K562 (cell line): ENCODE measurements around the gene ZFP28. TPM values are rescaled to one million over a fixed set of nuclear protein-coding genes. Genes with fewer than 3 reads are reported as not detected.

Experiments
- ATAC-seq: fragments of 200-7000 bp; cut with Tn5 transposase; 3 replicates; pipeline ENCODE4 v1.9.1; 2020; ENCODE audit warnings: moderate library complexity
- BruUV-seq: library from RNA; stranded (reverse); fragments of 400-500 nt; replicated peaks from 2 replicates; lab custom pipeline; 2021; lab: Mats Ljungman, UMichigan
- CTCF ChIA-PET: fragments of 300-600 bp; formaldehyde crosslinking; extraction: SDS; loops from one replicate; lab custom pipeline; 2021; ENCODE audit warnings: low intra/inter-chr PET ratio; lab: Yijun Ruan, JAX
- POLR2A ChIA-PET: fragments of 300-600, 350-650 bp; sonication (Branson Sonifier 250); formaldehyde crosslinking; extraction: SDS; loops from one replicate; lab custom pipeline; 2021; ENCODE audit warnings: antibody characterized with exemption, inconsistent platforms; lab: Yijun Ruan, JAX
- DNase-seq, 4 experiments: peaks; one replicate each; pipeline versions ENCODE4 v3.0.0 to v3.0.0-alpha.2; 2011 to 2018; ENCODE audit warnings: low spot score in 3 of 4, mixed read lengths in 3 of 4; ENCODE audit errors: extremely low read depth in 1 of 4
- FAIRE-seq: peaks from 2 replicates; lab custom pipeline; 2011; peaks lifted over from hg19 to GRCh38; lab: Jason Lieb, UNC
- H2AFZ ChIP-seq: 2 replicates; pipeline ENCODE4 v1.6.0; 2011; ENCODE audit warnings: low read depth, low read length, control low read depth, inconsistent platforms
- H3K27ac ChIP-seq: fragments of 200-600 bp; 3 replicates; pipeline ENCODE4 v1.8.0; 2011; ENCODE audit warnings: low read depth, mild to moderate bottlenecking, control low read depth, inconsistent platforms, low read length, moderate library complexity, mixed read lengths; ENCODE audit errors: extremely low read depth
- H3K27me3 ChIP-seq, 2 experiments: fragments of 300-600 bp in 1 of 2; 2 replicates in 1 of 2; 3 replicates in 1 of 2; pipeline versions ENCODE4 v1.6.0 to v1.8.0; 2011; ENCODE audit warnings: inconsistent platforms in 2 of 2, low read length in 2 of 2, mild to moderate bottlenecking in 1 of 2, mixed read lengths in 1 of 2, moderate library complexity in 1 of 2; ENCODE audit not compliant: control insufficient read depth in 2 of 2, insufficient read depth in 2 of 2
- H3K36me3 ChIP-seq: fragments of 300-600 bp; 3 replicates; pipeline ENCODE4 v1.8.0; 2011; ENCODE audit warnings: mild to moderate bottlenecking, low read length, inconsistent platforms; ENCODE audit not compliant: control insufficient read depth, insufficient read depth
- H3K4me1 ChIP-seq, 2 experiments: fragments of 200-600 bp in 1 of 2; replicated peaks in 1 of 2; 2 replicates in 1 of 2; 3 replicates in 1 of 2; pipeline versions ENCODE4 v1.5.1 to v1.8.0; 2011; ENCODE audit warnings: inconsistent platforms in 2 of 2, low read length in 2 of 2, mild to moderate bottlenecking in 1 of 2, mixed read lengths in 1 of 2, moderate library complexity in 1 of 2; ENCODE audit not compliant: control insufficient read depth in 2 of 2, insufficient read depth in 2 of 2
- H3K4me2 ChIP-seq: 2 replicates; pipeline ENCODE4 v1.6.1; 2011; ENCODE audit warnings: low read length, control low read depth, inconsistent platforms, mixed read lengths; ENCODE audit not compliant: insufficient read depth
- H3K4me3 ChIP-seq: fragments of 200-600 bp; sonication (generic), shearing (Covaris generic); 2 replicates; pipeline ENCODE4 v1.5.1; 2016; ENCODE audit warnings: control low read depth, inconsistent platforms
- H3K79me2 ChIP-seq: fragments of 200-600 bp; 3 replicates; pipeline ENCODE4 v1.8.0; 2011; ENCODE audit warnings: low read length, inconsistent platforms; ENCODE audit not compliant: control insufficient read depth, insufficient read depth
- H3K9ac ChIP-seq, 2 experiments: 2 replicates each; pipeline versions ENCODE4 v1.6.0 to v1.6.1; 2011; ENCODE audit warnings: low read depth in 2 of 2, low read length in 2 of 2, control low read depth in 1 of 2, inconsistent platforms in 1 of 2, mild to moderate bottlenecking in 1 of 2, mixed read lengths in 1 of 2; ENCODE audit not compliant: insufficient read depth in 1 of 2
- H3K9me1 ChIP-seq: one replicate; pipeline ENCODE4 v1.6.0; 2011; ENCODE audit warnings: inconsistent platforms, mild to moderate bottlenecking, low read length, moderate library complexity; ENCODE audit not compliant: control insufficient read depth, insufficient read depth
- H3K9me3 ChIP-seq: replicated peaks from 2 replicates; pipeline ENCODE4 v1.5.1; 2011; ENCODE audit warnings: low read depth, low read length, inconsistent platforms; ENCODE audit not compliant: control insufficient read depth, insufficient read depth
- H4K20me1 ChIP-seq: replicated peaks from 2 replicates; pipeline ENCODE4 v1.6.1; 2011; ENCODE audit warnings: low read length, inconsistent platforms, mixed read lengths; ENCODE audit not compliant: control insufficient read depth, insufficient read depth
- BDP1 ChIP-seq: IDR thresholded peaks from 3 replicates; pipeline ENCODE4 v1.6.1; 2011; ENCODE audit not compliant: insufficient read length, insufficient read depth
- MAFK ChIP-seq: IDR thresholded peaks from 2 replicates; pipeline ENCODE4 v1.6.1; 2011; ENCODE audit warnings: low read length, improper control_type of control experiment
- POLR2AphosphoS5 ChIP-seq: IDR thresholded peaks from 2 replicates; pipeline ENCODE4 v1.6.1; 2011; ENCODE audit warnings: mild to moderate bottlenecking, low read depth, low read length, moderate library complexity; ENCODE audit not compliant: control insufficient read depth, insufficient read depth
- ZNF174 ChIP-seq: fragments of 250-450 bp; sonication (Bioruptor Pico); IDR thresholded peaks from 2 replicates; pipeline ENCODE4 v1.4.0; 2020; ENCODE audit warnings: mild to moderate bottlenecking
- ZNF197 ChIP-seq: fragments of 200-800 bp; sonication (Bioruptor generic); IDR thresholded peaks from 2 replicates; pipeline ENCODE4 v1.6.1; 2016; ENCODE audit warnings: low read depth, missing genetic modification characterization, missing compliant biosample characterization
- ZNF316 ChIP-seq: fragments of 450-650 bp; IDR thresholded peaks from 2 replicates; pipeline ENCODE4 v1.6.1; 2016
- ZNF431 ChIP-seq: sonication (generic); formaldehyde crosslinking; IDR thresholded peaks from 2 replicates; pipeline ENCODE4 v1.8.0; 2022; ENCODE audit warnings: mild to moderate bottlenecking, missing genetic modification reagents
- WGBS: fragments of 100-300 bp; shearing (Covaris generic); methylation state at CpG from one replicate; pipeline ENCODE4 v1.1.6; 2016; ENCODE audit warnings: low coverage, mixed read lengths; ENCODE audit not compliant: insufficient coverage; ENCODE audit errors: missing lambda C conversion rate; 5-methylcytosine and 5-hydroxymethylcytosine counted together
- in situ Hi-C: fragments of 300-500 bp; cut with MboI; formaldehyde crosslinking; loops from 4 replicates; pipeline ENCODE4 v1.15.0; 2018; ENCODE audit warnings: inconsistent platforms, mixed read lengths
- intact Hi-C: fragments of 100-400 bp; cut with micrococcal nuclease; formaldehyde crosslinking; loops from 2 replicates; pipeline ENCODE4 v1.14.2; 2022
- polyA plus RNA-seq, 8 experiments: library from polyadenylated mRNA; depleted of rRNA in 4 of 8; stranded (reverse) in 5 of 8; unstranded in 3 of 8; fragments of >200 nt; fragmentation: Nextera tagmentation in 2 of 8; fragmentation: Illumina TruSeq in 1 of 8; extraction: Ambion mirVana in 2 of 8; extraction: Trizol in 1 of 8; gene quantifications; 2 replicates each; pipeline versions ENCODE4 v1.2.1 to v1.2.3, GENCODE V29; 2011 to 2014; ENCODE audit warnings: inconsistent platforms in 1 of 8, missing spikeins in 1 of 8
- total RNA-seq, 7 experiments: library from RNA; depleted of rRNA in 6 of 7; stranded (reverse); fragments of >200 nt in 6 of 7; fragmentation: Illumina TruSeq in 2 of 7; extraction: Trizol in 2 of 7; gene quantifications; 2 replicates each; pipeline versions ENCODE4 v1.2.1 to v1.2.3, GENCODE V29; 2011 to 2021; ENCODE audit warnings: low replicate concordance in 1 of 7
- TF ChIP-seq, protein P1 (sequence below): fragments of 450-650 bp; IDR thresholded peaks from 2 replicates; pipeline ENCODE4 v1.6.1; 2016; ENCODE audit warnings: borderline replicate concordance
- TF ChIP-seq, protein P2 (sequence below), 2 experiments: fragments of 450-650 bp; conservative IDR thresholded peaks; 2 replicates each; pipeline ENCODE4 v1.6.1; 2017; ENCODE audit warnings: mild to moderate bottlenecking in 2 of 2, moderate library complexity in 2 of 2
- TF ChIP-seq, protein P3 (sequence below), 2 experiments: fragments of 450-650 bp; IDR thresholded peaks; 2 replicates each; pipeline ENCODE4 v1.6.1; 2016; ENCODE audit warnings: mild to moderate bottlenecking in 2 of 2, borderline replicate concordance in 1 of 2, low read depth in 1 of 2, moderate library complexity in 1 of 2

ZFP28 gene
- total and polyA plus RNA-seq, 9 of the 15 experiments (the other 6 are each of a cell fraction or from before 2014, with no cell fraction given): 0.01 to 0.04 TPM; not detected in 7

DNA sequence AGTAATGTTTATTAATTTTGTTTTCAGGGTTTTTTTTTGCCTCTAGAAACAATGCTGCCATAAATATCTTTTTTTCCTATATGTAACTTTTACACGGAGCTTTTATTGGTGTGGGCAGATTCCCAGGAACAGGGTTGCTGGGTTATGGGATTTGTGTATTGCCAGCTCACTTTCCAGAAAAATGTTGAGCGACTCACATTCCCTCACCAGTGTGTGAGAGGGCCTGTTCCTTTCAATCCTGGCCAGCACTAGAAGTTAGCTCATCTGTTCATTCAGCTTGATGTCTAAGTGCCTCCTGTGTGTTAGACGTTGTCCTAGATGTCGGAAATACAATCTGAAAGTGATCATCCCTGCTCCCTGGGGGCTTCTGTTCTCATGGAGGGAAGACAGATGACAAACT is 58.9 kb downstream of the ZFP28 start:
- ATAC-seq: no peak
- no peaks in the 10 kb centered on the region for H3K36me3 ChIP-seq
- CTCF ChIA-PET: no interaction called here
- no peak overlapping the region for H3K4me2 ChIP-seq
- H3K9me1 ChIP-seq: no peaks in the 10 kb centered on the region
- no peaks in the 10 kb centered on the region for H3K4me1 ChIP-seq
- H2AFZ ChIP-seq: no peak overlapping the region
- POLR2A ChIA-PET: no interaction called here
- H3K9me3 ChIP-seq: no peaks in the 10 kb centered on the region
- no TSS peak for BruUV-seq
- H3K27me3 ChIP-seq: no peaks in the 10 kb centered on the region
- no peaks in the 10 kb centered on the region for H4K20me1 ChIP-seq
- TF ChIP-seq BDP1: no peak
- no peak for TF ChIP-seq ZNF197 (CRISPR knock-in tag)
- TF ChIP-seq ZNF431 (CRISPR knock-in tag): no peak
- no peak for TF ChIP-seq ZNF316
- TF ChIP-seq POLR2AphosphoS5: no peak
- no peak for TF ChIP-seq MAFK
- TF ChIP-seq, protein P1, sequence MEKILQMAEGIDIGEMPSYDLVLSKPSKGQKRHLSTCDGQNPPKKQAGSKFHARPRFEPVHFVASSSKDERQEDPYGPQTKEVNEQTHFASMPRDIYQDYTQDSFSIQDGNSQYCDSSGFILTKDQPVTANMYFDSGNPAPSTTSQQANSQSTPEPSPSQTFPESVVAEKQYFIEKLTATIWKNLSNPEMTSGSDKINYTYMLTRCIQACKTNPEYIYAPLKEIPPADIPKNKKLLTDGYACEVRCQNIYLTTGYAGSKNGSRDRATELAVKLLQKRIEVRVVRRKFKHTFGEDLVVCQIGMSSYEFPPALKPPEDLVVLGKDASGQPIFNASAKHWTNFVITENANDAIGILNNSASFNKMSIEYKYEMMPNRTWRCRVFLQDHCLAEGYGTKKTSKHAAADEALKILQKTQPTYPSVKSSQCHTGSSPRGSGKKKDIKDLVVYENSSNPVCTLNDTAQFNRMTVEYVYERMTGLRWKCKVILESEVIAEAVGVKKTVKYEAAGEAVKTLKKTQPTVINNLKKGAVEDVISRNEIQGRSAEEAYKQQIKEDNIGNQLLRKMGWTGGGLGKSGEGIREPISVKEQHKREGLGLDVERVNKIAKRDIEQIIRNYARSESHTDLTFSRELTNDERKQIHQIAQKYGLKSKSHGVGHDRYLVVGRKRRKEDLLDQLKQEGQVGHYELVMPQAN: no peak
- no peak for TF ChIP-seq ZNF174 (CRISPR knock-in tag)
- TF ChIP-seq, protein P2, sequence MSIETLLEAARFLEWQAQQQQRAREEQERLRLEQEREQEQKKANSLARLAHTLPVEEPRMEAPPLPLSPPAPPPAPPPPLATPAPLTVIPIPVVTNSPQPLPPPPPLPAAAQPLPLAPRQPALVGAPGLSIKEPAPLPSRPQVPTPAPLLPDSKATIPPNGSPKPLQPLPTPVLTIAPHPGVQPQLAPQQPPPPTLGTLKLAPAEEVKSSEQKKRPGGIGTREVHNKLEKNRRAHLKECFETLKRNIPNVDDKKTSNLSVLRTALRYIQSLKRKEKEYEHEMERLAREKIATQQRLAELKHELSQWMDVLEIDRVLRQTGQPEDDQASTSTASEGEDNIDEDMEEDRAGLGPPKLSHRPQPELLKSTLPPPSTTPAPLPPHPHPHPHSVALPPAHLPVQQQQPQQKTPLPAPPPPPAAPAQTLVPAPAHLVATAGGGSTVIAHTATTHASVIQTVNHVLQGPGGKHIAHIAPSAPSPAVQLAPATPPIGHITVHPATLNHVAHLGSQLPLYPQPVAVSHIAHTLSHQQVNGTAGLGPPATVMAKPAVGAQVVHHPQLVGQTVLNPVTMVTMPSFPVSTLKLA (conservative IDR thresholded peaks at IDR 0.05): no peak
- TF ChIP-seq, protein P3, sequence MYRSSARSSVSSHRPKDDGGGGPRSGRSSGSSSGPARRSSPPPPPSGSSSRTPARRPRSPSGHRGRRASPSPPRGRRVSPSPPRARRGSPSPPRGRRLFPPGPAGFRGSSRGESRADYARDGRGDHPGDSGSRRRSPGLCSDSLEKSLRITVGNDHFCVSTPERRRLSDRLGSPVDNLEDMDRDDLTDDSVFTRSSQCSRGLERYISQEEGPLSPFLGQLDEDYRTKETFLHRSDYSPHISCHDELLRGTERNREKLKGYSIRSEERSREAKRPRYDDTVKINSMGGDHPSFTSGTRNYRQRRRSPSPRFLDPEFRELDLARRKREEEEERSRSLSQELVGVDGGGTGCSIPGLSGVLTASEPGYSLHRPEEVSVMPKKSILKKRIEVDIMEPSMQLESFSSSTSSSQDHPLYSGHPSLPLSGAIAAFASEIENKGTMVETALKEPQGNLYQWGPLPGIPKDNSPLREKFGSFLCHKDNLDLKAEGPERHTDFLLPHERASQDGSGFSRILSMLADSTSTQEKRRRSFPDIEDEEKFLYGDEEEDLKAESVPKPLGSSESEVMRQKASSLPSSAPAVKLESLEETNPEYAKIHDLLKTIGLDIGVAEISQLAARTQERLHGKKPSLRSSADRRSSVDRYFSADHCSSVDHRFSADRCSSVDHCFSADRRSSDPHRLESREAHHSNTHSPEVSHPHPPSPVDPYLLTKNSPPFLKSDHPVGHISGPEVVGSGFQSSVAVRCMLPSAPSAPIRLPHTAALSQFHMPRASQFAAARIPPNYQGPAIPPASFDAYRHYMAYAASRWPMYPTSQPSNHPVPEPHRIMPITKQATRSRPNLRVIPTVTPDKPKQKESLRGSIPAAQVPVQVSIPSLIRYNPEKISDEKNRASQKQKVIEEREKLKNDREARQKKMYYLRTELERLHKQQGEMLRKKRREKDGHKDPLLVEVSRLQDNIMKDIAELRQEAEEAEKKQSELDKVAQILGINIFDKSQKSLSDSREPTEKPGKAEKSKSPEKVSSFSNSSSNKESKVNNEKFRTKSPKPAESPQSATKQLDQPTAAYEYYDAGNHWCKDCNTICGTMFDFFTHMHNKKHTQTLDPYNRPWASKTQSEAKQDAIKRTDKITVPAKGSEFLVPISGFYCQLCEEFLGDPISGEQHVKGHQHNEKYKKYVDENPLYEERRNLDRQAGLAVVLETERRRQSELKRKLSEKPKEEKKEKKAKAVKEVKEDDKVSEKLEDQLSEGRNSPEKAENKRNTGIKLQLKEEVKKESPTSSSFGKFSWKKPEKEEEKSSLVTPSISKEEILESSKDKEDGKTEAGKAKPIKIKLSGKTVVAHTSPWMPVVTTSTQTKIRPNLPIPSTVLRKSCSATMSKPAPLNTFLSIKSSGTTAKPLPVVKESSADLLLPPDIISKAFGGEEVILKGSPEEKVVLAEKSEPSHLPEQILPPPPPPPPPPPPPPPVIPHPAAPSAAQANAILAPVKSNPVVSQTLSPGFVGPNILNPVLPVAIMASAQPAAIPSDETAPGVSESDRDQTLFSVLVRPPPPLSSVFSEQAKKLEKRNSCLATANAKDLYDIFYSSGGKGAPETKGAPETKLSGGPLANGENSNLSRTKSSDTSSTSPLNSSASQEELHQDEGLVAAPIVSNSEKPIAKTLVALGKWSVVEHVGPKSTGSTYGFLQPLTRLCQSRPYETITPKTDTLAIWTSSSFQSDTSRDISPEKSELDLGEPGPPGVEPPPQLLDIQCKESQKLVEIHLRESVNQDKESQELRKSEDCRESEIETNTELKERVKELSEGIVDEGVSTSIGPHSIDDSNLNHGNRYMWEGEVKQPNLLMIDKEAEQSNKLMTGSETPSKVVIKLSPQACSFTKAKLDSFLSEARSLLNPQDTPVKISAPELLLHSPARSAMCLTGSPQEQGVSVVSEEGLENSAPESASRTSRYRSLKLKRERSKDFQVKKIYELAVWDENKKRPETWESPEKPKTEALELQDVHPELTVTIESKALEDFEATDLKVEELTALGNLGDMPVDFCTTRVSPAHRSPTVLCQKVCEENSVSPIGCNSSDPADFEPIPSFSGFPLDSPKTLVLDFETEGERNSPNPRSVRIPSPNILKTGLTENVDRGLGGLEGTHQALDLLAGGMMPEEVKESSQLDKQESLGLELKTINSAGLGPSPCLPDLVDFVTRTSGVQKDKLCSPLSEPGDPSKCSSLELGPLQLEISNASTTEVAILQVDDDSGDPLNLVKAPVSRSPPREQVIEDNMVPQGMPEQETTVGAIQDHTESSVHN (IDR thresholded peaks at IDR 0.05; ENCODE audit: borderline replicate concordance in 1 of 2, low read depth in 1 of 2): no peak
- no peak overlapping the region for H3K27ac ChIP-seq
- intact Hi-C loops (no loop called here), in situ Hi-C loops (no loop called here)
- DNase-seq: no peak
- H3K9ac ChIP-seq: no peak overlapping the region
- H3K79me2 ChIP-seq: no peaks in the 10 kb centered on the region
- no peak for FAIRE-seq
- no peak overlapping the region for H3K4me3 ChIP-seq
- WGBS: 0% methylated on average over 4 of the region's 4 CpGs
